ENCODE results near the gene FXYD6.

The FXYD6 gene

GRCh38 chr11:117921893-117922292 is 45.4 kb upstream of the FXYD6 start:
- Histone ChIP-seq H3K36me3 (ENCODE audit: low read length) (no peaks in the 10 kb centered on the region), H3K4me2 (ENCODE audit: low read depth, low read length, poor library complexity, severe bottlenecking) (no peak overlapping the region), H3F3A (ENCODE audit: insufficient read depth) (no peaks in the 10 kb centered on the region), H3K4me3 (ENCODE audit: insufficient read depth, low read length, poor library complexity, severe bottlenecking) (no peak overlapping the region), H3K27me3 (ENCODE audit: low read length) (no peaks in the 10 kb centered on the region), H3K27ac (ENCODE audit: low read depth, low read length) (no peak overlapping the region), H3K9me2 (replicated peaks; ENCODE audit: insufficient read depth, low read length) (no peaks in the 10 kb centered on the region), H2AFZ (ENCODE audit: low read depth, low read length, severe bottlenecking) (no peak overlapping the region), H3K79me2 (ENCODE audit: insufficient read depth, low read length) (no peaks in the 10 kb centered on the region), H4K20me1 (ENCODE audit: low read depth, low read length) (no peaks in the 10 kb centered on the region), H3K9ac (ENCODE audit: low read length) (no peak overlapping the region), H3K9me3 (ENCODE audit: insufficient read depth, low read length) (no peaks in the 10 kb centered on the region)
- TF ChIP-seq CTCF (IDR thresholded peaks at IDR 0.05; ENCODE audit: insufficient read depth, low read length, poor library complexity, severe bottlenecking) (no peak), EZH2phosphoT487 (conservative IDR thresholded peaks at IDR 0.05; ENCODE audit: low read length) (no peak)

- Histone ChIP-seq H2AFZ (ENCODE audit: low read depth, low read length, severe bottlenecking) (no peak overlapping the region), H4K20me1 (ENCODE audit: low read depth, low read length) (no peaks in the 10 kb centered on the region), H3K4me2 (ENCODE audit: low read depth, low read length, poor library complexity, severe bottlenecking) (no peak overlapping the region), H3K27ac (ENCODE audit: low read depth, low read length) (no peak overlapping the region), H3K9me3 (ENCODE audit: insufficient read depth, low read length) (no peaks in the 10 kb centered on the region), H3K36me3 (ENCODE audit: low read length) (no peaks in the 10 kb centered on the region), H3F3A (ENCODE audit: insufficient read depth) (no peaks in the 10 kb centered on the region), H3K79me2 (ENCODE audit: insufficient read depth, low read length) (no peaks in the 10 kb centered on the region), H3K4me3 (ENCODE audit: insufficient read depth, low read length, poor library complexity, severe bottlenecking) (no peak overlapping the region), H3K27me3 (ENCODE audit: low read length) (no peaks in the 10 kb centered on the region), H3K9me2 (replicated peaks; ENCODE audit: insufficient read depth, low read length) (no peaks in the 10 kb centered on the region), H3K9ac (ENCODE audit: low read length) (no peak overlapping the region)
- TF ChIP-seq CTCF (IDR thresholded peaks at IDR 0.05; ENCODE audit: insufficient read depth, low read length, poor library complexity, severe bottlenecking) (no peak), EZH2phosphoT487 (conservative IDR thresholded peaks at IDR 0.05; ENCODE audit: low read length) (no peak)
Measured at GRCh38 chr11:117921456-117921855, 45.0 kb upstream of the FXYD6 start.

GRCh38 chr11:117919781-117920221 is 43.3 kb upstream of the FXYD6 start:
- H3K79me2 ChIP-seq (ENCODE audit: insufficient read depth, low read length): no peaks in the 10 kb centered on the region

More at GRCh38 chr11:117919781-117920221, 43.3 kb upstream of the FXYD6 start:
- H3K36me3 ChIP-seq (ENCODE audit: low read length): no peaks in the 10 kb centered on the region
- H3K9ac ChIP-seq (ENCODE audit: low read length): no peak overlapping the region
- H3K9me3 ChIP-seq (ENCODE audit: insufficient read depth, low read length): no peaks in the 10 kb centered on the region
- no peak overlapping the region for H2AFZ ChIP-seq (ENCODE audit: low read depth, low read length, severe bottlenecking)
- no peak for TF ChIP-seq EZH2phosphoT487 (conservative IDR thresholded peaks at IDR 0.05; ENCODE audit: low read length)
- no peak for TF ChIP-seq CTCF (IDR thresholded peaks at IDR 0.05; ENCODE audit: insufficient read depth, low read length, poor library complexity, severe bottlenecking)
- no peak overlapping the region for H3K4me3 ChIP-seq (ENCODE audit: insufficient read depth, low read length, poor library complexity, severe bottlenecking)
- H3K27me3 ChIP-seq (ENCODE audit: low read length): no peaks in the 10 kb centered on the region
- H3K4me2 ChIP-seq (ENCODE audit: low read depth, low read length, poor library complexity, severe bottlenecking): no peak overlapping the region
- no peaks in the 10 kb centered on the region for H3F3A ChIP-seq (ENCODE audit: insufficient read depth)
- no peaks in the 10 kb centered on the region for H4K20me1 ChIP-seq (ENCODE audit: low read depth, low read length)
- no peak overlapping the region for H3K27ac ChIP-seq (ENCODE audit: low read depth, low read length)
- H3K9me2 ChIP-seq (replicated peaks; ENCODE audit: insufficient read depth, low read length): no peaks in the 10 kb centered on the region

Measured in SU-DHL-6 (cell line).